Thymus (tissue), 11 donors: ENCODE measurements around the gene WDR72. TPM values are rescaled to one million over a fixed set of nuclear protein-coding genes. Genes with fewer than 3 reads are reported as not detected.

Source experiments
- DNase-seq, 9 donors: peaks; one replicate each; pipeline ENCODE4 v3.0.0-alpha.2; 2013; ENCODE audit warnings: low spot score in 9 of 9, low read depth in 6 of 9, missing footprints in 1 of 9
- H3K27ac ChIP-seq, 2 donors: one replicate each; pipeline ENCODE4 v1.5.1; 2013; ENCODE audit warnings: control low read depth in 1 of 2, low read depth in 1 of 2, low read length in 1 of 2, mild to moderate bottlenecking in 1 of 2, moderate library complexity in 1 of 2
- H3K27me3 ChIP-seq, 2 donors: one replicate each; pipeline ENCODE4 v1.5.1; 2013; ENCODE audit warnings: low read length in 1 of 2; ENCODE audit not compliant: control insufficient read depth in 2 of 2, insufficient read depth in 1 of 2
- H3K36me3 ChIP-seq, 2 donors: one replicate each; pipeline ENCODE4 v1.5.1; 2013; ENCODE audit warnings: low read length in 1 of 2, mild to moderate bottlenecking in 1 of 2, moderate library complexity in 1 of 2; ENCODE audit not compliant: control insufficient read depth in 2 of 2, insufficient read depth in 2 of 2
- H3K4me1 ChIP-seq, 2 donors: one replicate each; pipeline ENCODE4 v1.5.1; 2013; ENCODE audit warnings: low read length in 2 of 2; ENCODE audit not compliant: control insufficient read depth in 2 of 2, insufficient read depth in 2 of 2
- H3K4me3 ChIP-seq, 2 donors: one replicate each; pipeline ENCODE4 v1.5.1; 2013; ENCODE audit warnings: low read length in 2 of 2, control low read depth in 1 of 2, mild to moderate bottlenecking in 1 of 2
- H3K9me3 ChIP-seq, 2 donors: one replicate each; pipeline ENCODE4 v1.5.1; 2013; ENCODE audit warnings: low read length in 1 of 2, mild to moderate bottlenecking in 1 of 2; ENCODE audit not compliant: control insufficient read depth in 2 of 2, insufficient read depth in 1 of 2
- WGBS: extraction: QIAGEN DNeasy Blood & Tissue Kit; methylation state at CpG from one replicate; pipeline ENCODE4 v1.1.7; 2013; 5-methylcytosine and 5-hydroxymethylcytosine counted together
- polyA plus RNA-seq: library from polyadenylated mRNA; stranded (reverse); fragments of 200-250 nt; gene quantifications from one replicate; pipeline ENCODE4 v1.2.3, GENCODE V29; 2013
- total RNA-seq: library from RNA; stranded (reverse); fragments of 120-200 nt; gene quantifications from one replicate; pipeline ENCODE4 v1.2.4, GENCODE V29; 2013
- donor health status: healthy.

The WDR72 gene
- total and polyA plus RNA-seq, 2 donors = 0.21 to 0.28 TPM

GRCh38 chr15:53627279-53627678, 132.2 kb downstream of the WDR72 start:
- H3K4me3 ChIP-seq = no peak overlapping the region
- no peaks in the 10 kb centered on the region for H3K36me3 ChIP-seq
- WGBS = 97% methylated on average over 3 of the region's 3 CpGs

GRCh38 chr15:53625962-53626845, 133.3 kb downstream of the WDR72 start:
- no peaks in the 10 kb centered on the region for H3K27me3 ChIP-seq
- no peak overlapping the region for H3K4me3 ChIP-seq
- H3K9me3 ChIP-seq = no peaks in the 10 kb centered on the region
- H3K27ac ChIP-seq = no peak overlapping the region
- H3K36me3 ChIP-seq = no peaks in the 10 kb centered on the region
- 95% methylated on average over 22 of the region's 22 CpGs for WGBS
- DNase-seq = no peak
- no peaks in the 10 kb centered on the region for H3K4me1 ChIP-seq

More at GRCh38 chr15:53627279-53627678, 132.2 kb downstream of the WDR72 start:
- Histone ChIP-seq H3K27ac (no peak overlapping the region), H3K27me3 (no peaks in the 10 kb centered on the region), H3K9me3 (peaks cover 0 to under 1% of the 10 kb centered on the region in 2 donors), H3K4me1 (no peaks in the 10 kb centered on the region)
- no peak for DNase-seq

GRCh38 chr15:53625260-53625659, 134.2 kb downstream of the WDR72 start:
- H3K9me3 ChIP-seq = no peaks in the 10 kb centered on the region
- no peak overlapping the region for H3K27ac ChIP-seq
- H3K4me3 ChIP-seq = no peak overlapping the region
- DNase-seq = no peak
- no peaks in the 10 kb centered on the region for H3K4me1 ChIP-seq
- no peaks in the 10 kb centered on the region for H3K27me3 ChIP-seq
- no peaks in the 10 kb centered on the region for H3K36me3 ChIP-seq

- Histone ChIP-seq H3K27ac (no peak overlapping the region), H3K4me3 (no peak overlapping the region), H3K9me3 (no peaks in the 10 kb centered on the region), H3K27me3 (no peaks in the 10 kb centered on the region), H3K4me1 (no peaks in the 10 kb centered on the region), H3K36me3 (no peaks in the 10 kb centered on the region)
- WGBS = 87% methylated on average over 2 of the region's 2 CpGs
- no peak for DNase-seq
These were observed 141.0 kb downstream of the WDR72 start for GRCh38 chr15:53618461-53618860.

- Histone ChIP-seq H3K36me3 (no peaks in the 10 kb centered on the region), H3K27ac (no peak overlapping the region), H3K27me3 (no peaks in the 10 kb centered on the region), H3K4me1 (no peaks in the 10 kb centered on the region), H3K4me3 (no peak overlapping the region), H3K9me3 (no peaks in the 10 kb centered on the region)
- no peak for DNase-seq
- WGBS = 91% methylated on average over 4 of the region's 4 CpGs
These were observed 148.1 kb downstream of the WDR72 start for GRCh38 chr15:53611145-53611920.

GRCh38 chr15:53591041-53591440, 168.4 kb downstream of the WDR72 start:
- DNase-seq = no peak
- H3K27ac ChIP-seq = no peak overlapping the region
- H3K4me1 ChIP-seq = no peaks in the 10 kb centered on the region
- H3K4me3 ChIP-seq = no peak overlapping the region
- H3K36me3 ChIP-seq = no peaks in the 10 kb centered on the region
- WGBS = 98% methylated on average over 2 of the region's 2 CpGs
- H3K9me3 ChIP-seq = no peaks in the 10 kb centered on the region
- H3K27me3 ChIP-seq = no peaks in the 10 kb centered on the region

GRCh38 chr15:53590380-53590779, 169.1 kb downstream of the WDR72 start:
- Histone ChIP-seq H3K4me3 (no peak overlapping the region), H3K27ac (no peak overlapping the region), H3K36me3 (no peaks in the 10 kb centered on the region), H3K27me3 (no peaks in the 10 kb centered on the region), H3K9me3 (no peaks in the 10 kb centered on the region), H3K4me1 (no peaks in the 10 kb centered on the region)
- no peak for DNase-seq
- WGBS = 97% methylated on average over 2 of the region's 2 CpGs

GRCh38 chr15:53589520-53590057, 169.9 kb downstream of the WDR72 start:
- H3K9me3 ChIP-seq = no peaks in the 10 kb centered on the region
- no peaks in the 10 kb centered on the region for H3K4me1 ChIP-seq
- no peak overlapping the region for H3K27ac ChIP-seq
- H3K36me3 ChIP-seq = no peaks in the 10 kb centered on the region
- 93% methylated on average over 5 of the region's 5 CpGs for WGBS
- no peaks in the 10 kb centered on the region for H3K27me3 ChIP-seq
- H3K4me3 ChIP-seq = no peak overlapping the region
- DNase-seq = no peak

- no peaks in the 10 kb centered on the region for H3K9me3 ChIP-seq
- no peaks in the 10 kb centered on the region for H3K4me1 ChIP-seq
- WGBS = 86% methylated on average over 1 of the region's 1 CpG
- no peak overlapping the region for H3K4me3 ChIP-seq
- no peak overlapping the region for H3K27ac ChIP-seq
- H3K27me3 ChIP-seq = no peaks in the 10 kb centered on the region
- H3K36me3 ChIP-seq = no peaks in the 10 kb centered on the region
- no peak for DNase-seq
These were observed 170.7 kb downstream of the WDR72 start for GRCh38 chr15:53588773-53589172.
